ENCODE results near the gene DIAPH3.

DIAPH3 gene

GRCh38 chr13:59793107-59793506 lies 370.6 kb downstream of the DIAPH3 start:
- Mint-ChIP-seq H3K9me3 (no peaks in the 10 kb centered on the region), H3K4me3 (no peak overlapping the region), H3K4me1 (ENCODE audit: low read depth) (no peaks in the 10 kb centered on the region), H3K27me3 (no peaks in the 10 kb centered on the region), H3K36me3 (ENCODE audit: low read depth) (no peaks in the 10 kb centered on the region), H3K27ac (no peak overlapping the region)
- intact Hi-C loops (cut with micrococcal nuclease) = no loop called here

- no peak overlapping the region for H3K4me3 Mint-ChIP-seq
These were observed 373.1 kb downstream of the DIAPH3 start for GRCh38 chr13:59790626-59791025.

GRCh38 chr13:59789558-59789957 lies 374.2 kb downstream of the DIAPH3 start:
- Mint-ChIP-seq H3K27me3 (no peaks in the 10 kb centered on the region), H3K9me3 (no peaks in the 10 kb centered on the region), H3K4me1 (ENCODE audit: low read depth) (no peaks in the 10 kb centered on the region), H3K36me3 (ENCODE audit: low read depth) (no peaks in the 10 kb centered on the region), H3K27ac (no peak overlapping the region), H3K4me3 (no peak overlapping the region)
- intact Hi-C loops (cut with micrococcal nuclease) = no loop called here

More at GRCh38 chr13:59790626-59791025, 373.1 kb downstream of the DIAPH3 start:
- Mint-ChIP-seq H3K9me3 (no peaks in the 10 kb centered on the region), H3K36me3 (ENCODE audit: low read depth) (no peaks in the 10 kb centered on the region), H3K27me3 (no peaks in the 10 kb centered on the region), H3K27ac (no peak overlapping the region), H3K4me1 (ENCODE audit: low read depth) (no peaks in the 10 kb centered on the region)
- intact Hi-C loops (cut with micrococcal nuclease) = no loop called here

GRCh38 chr13:59787679-59788078 lies 376.0 kb downstream of the DIAPH3 start:
- no peaks in the 10 kb centered on the region for H3K4me1 Mint-ChIP-seq (ENCODE audit: low read depth)
- H3K4me3 Mint-ChIP-seq = no peak overlapping the region
- no peak overlapping the region for H3K27ac Mint-ChIP-seq

GRCh38 chr13:59782696-59783095 lies 381.0 kb downstream of the DIAPH3 start:
- H3K36me3 Mint-ChIP-seq (ENCODE audit: low read depth) = no peaks in the 10 kb centered on the region
- H3K27ac Mint-ChIP-seq = no peak overlapping the region
- H3K27me3 Mint-ChIP-seq = no peaks in the 10 kb centered on the region
- no peak overlapping the region for H3K4me3 Mint-ChIP-seq
- intact Hi-C loops (cut with micrococcal nuclease) = no loop called here
- H3K4me1 Mint-ChIP-seq (ENCODE audit: low read depth) = no peaks in the 10 kb centered on the region
- no peaks in the 10 kb centered on the region for H3K9me3 Mint-ChIP-seq

More at GRCh38 chr13:59787679-59788078, 376.0 kb downstream of the DIAPH3 start:
- H3K27me3 Mint-ChIP-seq = no peaks in the 10 kb centered on the region
- no peaks in the 10 kb centered on the region for H3K36me3 Mint-ChIP-seq (ENCODE audit: low read depth)
- intact Hi-C loops (cut with micrococcal nuclease) = no loop called here
- no peaks in the 10 kb centered on the region for H3K9me3 Mint-ChIP-seq

GRCh38 chr13:59780058-59780457 lies 383.7 kb downstream of the DIAPH3 start:
- Mint-ChIP-seq H3K9me3 (no peaks in the 10 kb centered on the region), H3K27me3 (no peaks in the 10 kb centered on the region), H3K27ac (no peak overlapping the region), H3K4me3 (no peak overlapping the region), H3K4me1 (ENCODE audit: low read depth) (no peaks in the 10 kb centered on the region), H3K36me3 (ENCODE audit: low read depth) (no peaks in the 10 kb centered on the region)
- intact Hi-C loops (cut with micrococcal nuclease) = no loop called here

GRCh38 chr13:59776924-59777690 lies 386.6 kb downstream of the DIAPH3 start:
- no peaks in the 10 kb centered on the region for H3K4me1 Mint-ChIP-seq (ENCODE audit: low read depth)
- no peaks in the 10 kb centered on the region for H3K36me3 Mint-ChIP-seq (ENCODE audit: low read depth)
- intact Hi-C loops (cut with micrococcal nuclease) = no loop called here
- H3K4me3 Mint-ChIP-seq = no peak overlapping the region
- no peaks in the 10 kb centered on the region for H3K9me3 Mint-ChIP-seq
- H3K27me3 Mint-ChIP-seq = no peaks in the 10 kb centered on the region
- no peak overlapping the region for H3K27ac Mint-ChIP-seq

- intact Hi-C loops (cut with micrococcal nuclease) = no loop called here
- Mint-ChIP-seq H3K4me1 (ENCODE audit: low read depth) (no peaks in the 10 kb centered on the region), H3K4me3 (no peak overlapping the region), H3K9me3 (no peaks in the 10 kb centered on the region), H3K27ac (no peak overlapping the region), H3K27me3 (no peaks in the 10 kb centered on the region), H3K36me3 (ENCODE audit: low read depth) (no peaks in the 10 kb centered on the region)
These were observed 389.2 kb downstream of the DIAPH3 start for GRCh38 chr13:59774491-59774971.

- no peaks in the 10 kb centered on the region for H3K36me3 Mint-ChIP-seq (ENCODE audit: low read depth)
- H3K27ac Mint-ChIP-seq = no peak overlapping the region
- intact Hi-C loops (cut with micrococcal nuclease) = loop anchor here (2.0 kb wide), 1 partner anchor 90 kb away; no protein-coding TSS in a partner anchor
- H3K4me1 Mint-ChIP-seq (ENCODE audit: low read depth) = no peaks in the 10 kb centered on the region
- no peak overlapping the region for H3K4me3 Mint-ChIP-seq
- H3K9me3 Mint-ChIP-seq = no peaks in the 10 kb centered on the region
- no peaks in the 10 kb centered on the region for H3K27me3 Mint-ChIP-seq
These were observed 392.5 kb downstream of the DIAPH3 start for GRCh38 chr13:59771272-59771671.

GRCh38 chr13:59770451-59770850 lies 393.3 kb downstream of the DIAPH3 start:
- no peaks in the 10 kb centered on the region for H3K4me1 Mint-ChIP-seq (ENCODE audit: low read depth)
- no peaks in the 10 kb centered on the region for H3K36me3 Mint-ChIP-seq (ENCODE audit: low read depth)
- no peaks in the 10 kb centered on the region for H3K27me3 Mint-ChIP-seq
- H3K4me3 Mint-ChIP-seq = no peak overlapping the region
- no peak overlapping the region for H3K27ac Mint-ChIP-seq
- no peaks in the 10 kb centered on the region for H3K9me3 Mint-ChIP-seq
- intact Hi-C loops (cut with micrococcal nuclease) = loop anchor here (2.0 kb wide), 1 partner anchor 90 kb away; no protein-coding TSS in a partner anchor

GRCh38 chr13:59766236-59766635 lies 397.5 kb downstream of the DIAPH3 start:
- Mint-ChIP-seq H3K27ac (no peak overlapping the region), H3K4me1 (ENCODE audit: low read depth) (no peaks in the 10 kb centered on the region), H3K4me3 (no peak overlapping the region), H3K9me3 (no peaks in the 10 kb centered on the region), H3K36me3 (ENCODE audit: low read depth) (no peaks in the 10 kb centered on the region), H3K27me3 (no peaks in the 10 kb centered on the region)
- intact Hi-C loops (cut with micrococcal nuclease) = no loop called here

- intact Hi-C loops (cut with micrococcal nuclease) = no loop called here
- Mint-ChIP-seq H3K4me1 (ENCODE audit: low read depth) (no peaks in the 10 kb centered on the region), H3K36me3 (ENCODE audit: low read depth) (no peaks in the 10 kb centered on the region), H3K27me3 (no peaks in the 10 kb centered on the region), H3K27ac (no peak overlapping the region), H3K4me3 (no peak overlapping the region), H3K9me3 (no peaks in the 10 kb centered on the region)
These were observed 408.0 kb downstream of the DIAPH3 start for GRCh38 chr13:59755632-59756290.

- Mint-ChIP-seq H3K9me3 (no peaks in the 10 kb centered on the region), H3K27ac (no peak overlapping the region), H3K36me3 (ENCODE audit: low read depth) (no peaks in the 10 kb centered on the region), H3K4me3 (no peak overlapping the region), H3K4me1 (ENCODE audit: low read depth) (no peaks in the 10 kb centered on the region), H3K27me3 (no peaks in the 10 kb centered on the region)
- intact Hi-C loops (cut with micrococcal nuclease) = no loop called here
These were observed 409.3 kb downstream of the DIAPH3 start for GRCh38 chr13:59754411-59754810.

GRCh38 chr13:59750860-59751259 lies 412.9 kb downstream of the DIAPH3 start:
- Mint-ChIP-seq H3K27me3 (no peaks in the 10 kb centered on the region), H3K4me3 (no peak overlapping the region), H3K36me3 (ENCODE audit: low read depth) (no peaks in the 10 kb centered on the region), H3K27ac (no peak overlapping the region), H3K9me3 (no peaks in the 10 kb centered on the region), H3K4me1 (ENCODE audit: low read depth) (no peaks in the 10 kb centered on the region)
- intact Hi-C loops (cut with micrococcal nuclease) = no loop called here

All from dendritic cell treated with granulocyte-macrophage colony-stimulating factor and Interleukin-4, amounts not matched to agents 40 ng/mL and 50 ng/mL, for 4 days (primary cell).